ENCODE results near the gene C20orf204. TPM values are rescaled to one million over a fixed set of nuclear protein-coding genes. Genes with fewer than 3 reads are reported as not detected.

The C20orf204 gene
- total and polyA plus RNA-seq, 3 experiments from 2014 or later, result 0.40 to 2.7 (median 2.4) TPM

- Mint-ChIP-seq H3K4me3 (peak overlapping the region; percentile 43 to 86 (median 79)), H3K27ac (peak overlapping the region in 2 of 8 donors; percentile 17 to 50), H3K27me3 (peaks cover 6 to 17% of the 10 kb centered on the region in 2 donors), H3K4me1 (peaks cover 16 to 67% (median 17%) of the 10 kb centered on the region in 3 donors), H3K36me3 (no peaks in the 10 kb centered on the region), H3K9me3 (no peaks in the 10 kb centered on the region)
- POLR2A ChIA-PET, result interaction anchor here (1.0 kb wide), 1 partner anchor 62 kb away, joined by 3 read pairs; the partner anchor contains the start of gene SAMD10
- Histone ChIP-seq H3K27me3 (ENCODE audit: insufficient read depth, low read length, poor library complexity, severe bottlenecking) (no peaks in the 10 kb centered on the region), H3K4me3 (ENCODE audit: low read length) (peak overlapping the region; percentile 46), H3K9me3 (ENCODE audit: low read length) (no peaks in the 10 kb centered on the region), H3K4me1 (ENCODE audit: insufficient read depth, low read length) (peaks cover 40% of the 10 kb centered on the region), H3K27ac (ENCODE audit: low read depth, low read length) (no peak overlapping the region), H3K36me3 (ENCODE audit: insufficient read depth, low read length) (no peaks in the 10 kb centered on the region)
- no peak for DNase-seq
- CTCF ChIA-PET, result interaction anchor here (0.9 to 6.5 kb wide), 9 partner anchors 9 to 79 kb away, joined by 3 to 57 read pairs (median 28); partner anchors contain the start of genes OPRL1, PRPF6, RGS19 and SAMD10
Measured at GRCh38 chr20:64041040-64041780, 5.2 kb downstream of the C20orf204 start.

- no peaks in the 10 kb centered on the region for H3K9me3 Mint-ChIP-seq
- peak overlapping the region in 1 of 8 donors; percentile 50 for H3K27ac Mint-ChIP-seq
- peaks cover 35% of the 10 kb centered on the region for H3K4me1 ChIP-seq (ENCODE audit: insufficient read depth, low read length)
Measured at GRCh38 chr20:64041781-64042053, 5.7 kb downstream of the C20orf204 start.

DNA sequence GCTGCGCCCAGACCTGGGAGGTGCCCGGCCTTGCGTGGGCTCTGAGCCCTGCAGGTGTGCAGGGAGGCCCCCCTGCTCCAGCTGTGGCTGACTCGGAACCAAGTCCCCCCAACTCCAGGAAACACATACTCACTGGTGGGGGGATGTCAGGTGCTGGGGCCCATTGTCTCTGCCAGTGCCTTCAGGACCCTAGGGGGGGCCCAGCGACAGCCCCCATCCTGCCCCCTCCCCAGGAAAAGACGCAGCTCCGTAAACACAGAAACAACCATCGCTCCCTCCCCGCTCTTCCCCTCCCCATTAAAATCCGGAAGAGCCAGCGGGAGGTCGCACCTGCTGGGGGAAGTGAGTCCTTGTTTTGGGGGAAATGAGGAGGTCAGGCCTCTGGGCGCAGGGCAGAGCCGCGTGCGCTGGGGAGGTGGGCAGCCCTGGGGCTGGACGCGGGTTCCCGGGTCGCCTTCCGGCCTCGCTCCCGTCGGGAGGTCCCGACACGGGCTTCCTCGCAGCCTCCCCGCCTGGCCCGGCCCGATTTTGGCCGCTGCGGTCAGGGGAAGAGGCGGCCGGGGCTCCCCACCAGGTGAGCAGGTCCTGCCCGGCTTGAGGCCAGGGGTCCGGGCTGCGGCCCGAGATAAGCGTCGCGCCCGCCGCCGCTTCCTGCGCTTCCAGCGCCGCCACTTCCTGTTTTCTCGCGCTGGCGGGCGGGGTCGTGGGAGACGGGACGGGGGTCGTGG lies 6.2 kb downstream of the C20orf204 start:
- no peak for DNase-seq
- peak overlapping the region; percentile 54 for H3K27ac ChIP-seq (ENCODE audit: low read depth, low read length)
- ChIA-PET POLR2A (no interaction called here), CTCF (interaction anchor here (3.2 to 6.5 kb wide), 2 partner anchors 62 to 78 kb away, joined by 17 to 57 read pairs; partner anchors contain the start of genes PRPF6 and SAMD10)
- Mint-ChIP-seq H3K36me3 (no peaks in the 10 kb centered on the region), H3K27me3 (peaks cover 16 to 27% of the 10 kb centered on the region in 2 donors), H3K9me3 (no peaks in the 10 kb centered on the region), H3K4me1 (peaks cover 16 to 60% (median 19%) of the 10 kb centered on the region in 3 donors), H3K27ac (peak overlapping the region in 4 of 8 donors; percentile 3 to 79 (median 55)), H3K4me3 (peak overlapping the region in 6 of 7 donors; percentile 76 to 86 (median 80))
- H3K4me1 ChIP-seq (ENCODE audit: insufficient read depth, low read length), result peaks cover 30% of the 10 kb centered on the region
- no peaks in the 10 kb centered on the region for H3K36me3 ChIP-seq (ENCODE audit: insufficient read depth, low read length)
- H3K9me3 ChIP-seq (ENCODE audit: low read length), result no peaks in the 10 kb centered on the region
- peak overlapping the region; percentile 46 for H3K4me3 ChIP-seq (ENCODE audit: low read length)
- H3K27me3 ChIP-seq (ENCODE audit: insufficient read depth, low read length, poor library complexity, severe bottlenecking), result peaks cover 3% of the 10 kb centered on the region

More at GRCh38 chr20:64041781-64042053, 5.7 kb downstream of the C20orf204 start:
- POLR2A ChIA-PET, result no interaction called here
- H3K27me3 Mint-ChIP-seq, result peaks cover 11 to 22% of the 10 kb centered on the region in 2 donors
- Histone ChIP-seq H3K27ac (ENCODE audit: low read depth, low read length) (no peak overlapping the region), H3K9me3 (ENCODE audit: low read length) (no peaks in the 10 kb centered on the region), H3K27me3 (ENCODE audit: insufficient read depth, low read length, poor library complexity, severe bottlenecking) (no peaks in the 10 kb centered on the region), H3K36me3 (ENCODE audit: insufficient read depth, low read length) (no peaks in the 10 kb centered on the region), H3K4me3 (ENCODE audit: low read length) (peak overlapping the region; percentile 46)
- CTCF ChIA-PET, result interaction anchor here (3.2 to 6.5 kb wide), 2 partner anchors 62 to 78 kb away, joined by 17 to 57 read pairs; partner anchors contain the start of genes PRPF6 and SAMD10
- H3K4me1 Mint-ChIP-seq, result peaks cover 17 to 65% (median 19%) of the 10 kb centered on the region in 3 donors
- H3K36me3 Mint-ChIP-seq, result no peaks in the 10 kb centered on the region
- peak overlapping the region in 5 of 7 donors; percentile 43 to 86 (median 80) for H3K4me3 Mint-ChIP-seq
- DNase-seq, result no peak

GRCh38 chr20:64043768-64044167 lies 7.8 kb downstream of the C20orf204 start:
- H3K9me3 Mint-ChIP-seq, result no peaks in the 10 kb centered on the region
- H3K27me3 ChIP-seq (ENCODE audit: insufficient read depth, low read length, poor library complexity, severe bottlenecking), result peaks cover 5% of the 10 kb centered on the region
- no peak overlapping the region for H3K27ac ChIP-seq (ENCODE audit: low read depth, low read length)
- H3K36me3 ChIP-seq (ENCODE audit: insufficient read depth, low read length), result no peaks in the 10 kb centered on the region
- H3K4me1 ChIP-seq (ENCODE audit: insufficient read depth, low read length), result peaks cover 22% of the 10 kb centered on the region
- no peak for DNase-seq
- H3K4me3 ChIP-seq (ENCODE audit: low read length), result no peak overlapping the region
- POLR2A ChIA-PET, result interaction anchor here (0.7 kb wide), 1 partner anchor 42 kb away, joined by 4 read pairs; no protein-coding TSS in a partner anchor
- peak overlapping the region in 5 of 8 donors; percentile 19 to 68 (median 50) for H3K27ac Mint-ChIP-seq
- H3K36me3 Mint-ChIP-seq, result no peaks in the 10 kb centered on the region
- CTCF ChIA-PET, result interaction anchor here (0.6 to 3.2 kb wide), 3 partner anchors 14 to 464 kb away, joined by 3 to 17 read pairs (median 4); no protein-coding TSS in a partner anchor
- peaks cover 22 to 29% of the 10 kb centered on the region in 2 donors for H3K27me3 Mint-ChIP-seq
- H3K4me3 Mint-ChIP-seq, result peak overlapping the region in 5 of 7 donors; percentile 50 to 89 (median 74)
- H3K9me3 ChIP-seq (ENCODE audit: low read length), result no peaks in the 10 kb centered on the region
- H3K4me1 Mint-ChIP-seq, result peaks cover 11 to 57% (median 18%) of the 10 kb centered on the region in 3 donors

GRCh38 chr20:64044484-64045247 lies 8.7 kb downstream of the C20orf204 start:
- H3K27ac ChIP-seq (ENCODE audit: low read depth, low read length), result no peak overlapping the region
- H3K27me3 ChIP-seq (ENCODE audit: insufficient read depth, low read length, poor library complexity, severe bottlenecking), result peaks cover 5% of the 10 kb centered on the region
- Mint-ChIP-seq H3K27ac (peak overlapping the region in 3 of 8 donors; percentile 52 to 95 (median 61)), H3K9me3 (no peaks in the 10 kb centered on the region), H3K4me3 (peak overlapping the region in 2 of 7 donors; percentile 46 to 68), H3K27me3 (peaks cover 25 to 29% of the 10 kb centered on the region in 2 donors), H3K4me1 (peaks cover 11 to 56% (median 16%) of the 10 kb centered on the region in 3 donors), H3K36me3 (no peaks in the 10 kb centered on the region)
- H3K4me3 ChIP-seq (ENCODE audit: low read length), result no peak overlapping the region
- no peak for DNase-seq
- peaks cover 17% of the 10 kb centered on the region for H3K4me1 ChIP-seq (ENCODE audit: insufficient read depth, low read length)
- H3K36me3 ChIP-seq (ENCODE audit: insufficient read depth, low read length), result no peaks in the 10 kb centered on the region
- no peaks in the 10 kb centered on the region for H3K9me3 ChIP-seq (ENCODE audit: low read length)
- POLR2A ChIA-PET, result interaction anchor here (0.7 kb wide), 1 partner anchor 43 kb away, joined by 4 read pairs; no protein-coding TSS in a partner anchor
- CTCF ChIA-PET, result interaction anchor here (0.6 to 3.2 kb wide), 4 partner anchors 9 to 465 kb away, joined by 3 to 17 read pairs (median 4); no protein-coding TSS in a partner anchor

- H3K4me1 Mint-ChIP-seq, result peaks cover 11 to 48% (median 15%) of the 10 kb centered on the region in 3 donors
- H3K4me3 Mint-ChIP-seq, result no peak overlapping the region
- no peak overlapping the region for H3K4me3 ChIP-seq (ENCODE audit: low read length)
- no peak for DNase-seq
- H3K27me3 Mint-ChIP-seq, result peaks cover 26 to 27% of the 10 kb centered on the region in 2 donors
- no peaks in the 10 kb centered on the region for H3K9me3 ChIP-seq (ENCODE audit: low read length)
- H3K27ac ChIP-seq (ENCODE audit: low read depth, low read length), result no peak overlapping the region
- peaks cover 19% of the 10 kb centered on the region for H3K4me1 ChIP-seq (ENCODE audit: insufficient read depth, low read length)
- H3K27me3 ChIP-seq (ENCODE audit: insufficient read depth, low read length, poor library complexity, severe bottlenecking), result peaks cover 13% of the 10 kb centered on the region
- CTCF ChIA-PET, result interaction anchor here (1.1 to 1.5 kb wide), 2 partner anchors 9 to 12 kb away, joined by 3 to 4 read pairs; no protein-coding TSS in a partner anchor
- no peaks in the 10 kb centered on the region for H3K36me3 ChIP-seq (ENCODE audit: insufficient read depth, low read length)
- peak overlapping the region in 1 of 8 donors; percentile 3 for H3K27ac Mint-ChIP-seq
- no peaks in the 10 kb centered on the region for H3K36me3 Mint-ChIP-seq
- POLR2A ChIA-PET, result no interaction called here
- no peaks in the 10 kb centered on the region for H3K9me3 Mint-ChIP-seq
Measured at GRCh38 chr20:64045346-64046011, 9.5 kb downstream of the C20orf204 start.

DNA sequence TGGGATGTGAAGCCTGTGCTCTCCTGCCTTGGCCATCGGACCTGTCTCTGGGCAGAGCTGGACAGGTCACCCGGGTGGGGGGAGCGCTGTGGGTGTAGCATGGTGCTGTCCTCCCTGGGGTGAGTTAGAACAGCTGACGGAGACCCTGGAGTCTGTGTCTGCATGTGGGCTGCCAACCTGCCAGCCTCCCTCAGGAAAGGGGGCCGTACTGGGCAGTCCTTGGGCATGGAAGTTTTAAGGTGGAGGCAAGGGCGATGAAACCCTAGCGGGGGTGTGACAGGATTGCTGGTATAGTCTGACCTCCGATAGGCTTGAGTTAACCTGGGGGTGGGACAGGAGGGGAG lies 11.0 kb downstream of the C20orf204 start:
- Mint-ChIP-seq H3K9me3 (no peaks in the 10 kb centered on the region), H3K4me1 (peaks cover 7 to 33% (median 12%) of the 10 kb centered on the region in 3 donors), H3K4me3 (peak overlapping the region in 1 of 7 donors; percentile 68), H3K27me3 (peaks cover 34 to 38% of the 10 kb centered on the region in 2 donors), H3K27ac (no peak overlapping the region), H3K36me3 (no peaks in the 10 kb centered on the region)
- Histone ChIP-seq H3K4me1 (ENCODE audit: insufficient read depth, low read length) (peaks cover 6% of the 10 kb centered on the region), H3K36me3 (ENCODE audit: insufficient read depth, low read length) (no peaks in the 10 kb centered on the region), H3K9me3 (ENCODE audit: low read length) (no peaks in the 10 kb centered on the region), H3K4me3 (ENCODE audit: low read length) (no peak overlapping the region), H3K27me3 (ENCODE audit: insufficient read depth, low read length, poor library complexity, severe bottlenecking) (peaks cover 26% of the 10 kb centered on the region), H3K27ac (ENCODE audit: low read depth, low read length) (no peak overlapping the region)
- DNase-seq, result no peak
- ChIA-PET POLR2A (no interaction called here), CTCF (interaction anchor here (0.6 to 1.5 kb wide), 2 partner anchors 9 to 67 kb away, joined by 3 read pairs; no protein-coding TSS in a partner anchor)

Data from CD8-positive, alpha-beta memory T cell (primary cell).